GM12878 (cell line): Measurements from ENCODE around the gene TRIM38. TPM values are rescaled to one million over a fixed set of nuclear protein-coding genes. Genes with fewer than 3 reads are reported as not detected.

ENCODE experiments used
- ATAC-seq: fragments of 200-7000 bp; cut with Tn5 transposase; 3 replicates; pipeline ENCODE4 v1.9.1; 2020; ENCODE audit warnings: mild to moderate bottlenecking, moderate library complexity
- BruUV-seq: library from RNA; stranded (reverse); fragments of 400-500 nt; replicated peaks from 2 replicates; lab custom pipeline; 2021; lab: Mats Ljungman, UMichigan
- CTCF ChIA-PET: fragments of 300-600 bp; sonication (Branson Sonifier 250); formaldehyde crosslinking; extraction: SDS; loops from one replicate; lab custom pipeline; 2021; ENCODE audit warnings: inconsistent platforms; lab: Yijun Ruan, JAX
- POLR2A ChIA-PET: fragments of 350-600 bp; formaldehyde crosslinking; extraction: SDS; loops from one replicate; lab custom pipeline; 2021; ENCODE audit warnings: inconsistent platforms; lab: Charles Lee
- RAD21 ChIA-PET: fragments of 300-600 bp; sonication (Branson Sonifier 250); formaldehyde crosslinking; loops from one replicate; lab custom pipeline; 2023; ENCODE audit warnings: antibody characterized with exemption; ENCODE audit not compliant: unreplicated experiment; lab: Charles Lee
- SMC1A ChIA-PET: fragments of 300-600 bp; sonication (Branson Sonifier 250); formaldehyde crosslinking; loops from one replicate; lab custom pipeline; 2023; ENCODE audit not compliant: unreplicated experiment, uncharacterized antibody; lab: Charles Lee
- DNase-seq: peaks from one replicate; pipeline ENCODE4 v3.0.0-alpha.2; 2011; ENCODE audit warnings: low read depth, low spot score
- FAIRE-seq: peaks from 3 replicates; lab custom pipeline; 2011; peaks lifted over from hg19 to GRCh38; lab: Jason Lieb, UNC
- H2AFZ ChIP-seq: 2 replicates; pipeline ENCODE4 v1.6.0; 2011; ENCODE audit warnings: low read depth, low read length, control low read depth; ENCODE audit not compliant: control insufficient read depth
- H3K27ac ChIP-seq: 2 replicates; pipeline ENCODE4 v1.5.1; 2011; ENCODE audit warnings: control low read depth; ENCODE audit not compliant: control insufficient read depth, insufficient read depth
- H3K27me3 ChIP-seq, 2 experiments: replicated peaks in 1 of 2; 2 replicates each; pipeline versions ENCODE4 v1.6.0 to v1.6.1; 2011; ENCODE audit warnings: low read length in 1 of 2; ENCODE audit not compliant: control insufficient read depth in 2 of 2, insufficient read depth in 2 of 2
- H3K36me3 ChIP-seq, 2 experiments: 2 replicates each; pipeline ENCODE4 v1.5.1; 2011; ENCODE audit warnings: low read length in 1 of 2; ENCODE audit not compliant: control insufficient read depth in 2 of 2, insufficient read depth in 2 of 2
- H3K4me1 ChIP-seq: 2 replicates; pipeline ENCODE4 v1.6.1; 2011; ENCODE audit warnings: mild to moderate bottlenecking, low read length, moderate library complexity, mixed read lengths; ENCODE audit not compliant: control insufficient read depth, insufficient read depth
- H3K4me2 ChIP-seq: 2 replicates; pipeline ENCODE4 v1.6.0; 2011; ENCODE audit warnings: control low read depth; ENCODE audit not compliant: control insufficient read depth, insufficient read depth
- H3K4me3 ChIP-seq: fragments of 200-600 bp; sonication (generic); 2 replicates; pipeline ENCODE4 v1.5.1; 2016
- H3K79me2 ChIP-seq: 2 replicates; pipeline ENCODE4 v1.6.0; 2011; ENCODE audit warnings: low read length; ENCODE audit not compliant: control insufficient read depth, insufficient read depth
- H3K9ac ChIP-seq: 2 replicates; pipeline ENCODE4 v1.8.0; 2011; ENCODE audit warnings: low read length, control low read depth, mixed read lengths; ENCODE audit not compliant: control insufficient read depth, insufficient read depth
- H3K9me3 ChIP-seq: replicated peaks from 3 replicates; pipeline ENCODE4 v1.5.1; 2011; ENCODE audit warnings: mild to moderate bottlenecking, low read length; ENCODE audit not compliant: control insufficient read depth, insufficient read depth
- H4K20me1 ChIP-seq: 2 replicates; pipeline ENCODE4 v1.6.0; 2011; ENCODE audit not compliant: control insufficient read depth, insufficient read depth
- HCFC1 ChIP-seq: fragments of 150-350 bp; IDR thresholded peaks from 2 replicates; pipeline ENCODE4 v1.6.1; 2014; ENCODE audit warnings: low read length
- LARP7 ChIP-seq: fragments of 450-650 bp; IDR thresholded peaks from 2 replicates; pipeline ENCODE4 v1.6.1; 2017; ENCODE audit warnings: mild to moderate bottlenecking
- MEF2B ChIP-seq: fragments of 450-650 bp; IDR thresholded peaks from 2 replicates; pipeline ENCODE4 v1.6.1; 2018; ENCODE audit warnings: mild to moderate bottlenecking, moderate library complexity; ENCODE audit not compliant: partially characterized antibody, poor library complexity, severe bottlenecking
- NFIC ChIP-seq: IDR thresholded peaks from 2 replicates; pipeline ENCODE4 v1.6.1; 2012; ENCODE audit warnings: low read depth, mild to moderate bottlenecking, inconsistent platforms, low read length, moderate library complexity
- NR2C2 ChIP-seq: IDR thresholded peaks from 2 replicates; pipeline ENCODE4 v1.6.1; 2011; ENCODE audit warnings: borderline replicate concordance, low read depth; ENCODE audit not compliant: control insufficient read depth, insufficient read length
- PML ChIP-seq: IDR thresholded peaks from 2 replicates; pipeline ENCODE4 v1.6.1; 2012; ENCODE audit warnings: low read length, inconsistent platforms
- POLR2A ChIP-seq: IDR thresholded peaks from 2 replicates; pipeline ENCODE4 v1.6.1; 2011; ENCODE audit warnings: low read depth, mild to moderate bottlenecking, low read length
- POLR2AphosphoS5 ChIP-seq: IDR thresholded peaks from 2 replicates; pipeline ENCODE4 v1.6.1; 2011; ENCODE audit warnings: mild to moderate bottlenecking, low read length, inconsistent platforms
- SMAD1 ChIP-seq: fragments of 450-650 bp; IDR thresholded peaks from 2 replicates; pipeline ENCODE4 v1.6.1; 2018; ENCODE audit warnings: mild to moderate bottlenecking, low read depth; ENCODE audit not compliant: partially characterized antibody
- SRF ChIP-seq, 2 experiments: IDR thresholded peaks; 2 replicates each; pipeline ENCODE4 v1.6.1; 2011; ENCODE audit warnings: low read depth in 2 of 2, low read length in 2 of 2, mild to moderate bottlenecking in 1 of 2, moderate library complexity in 1 of 2
- WRNIP1 ChIP-seq: IDR thresholded peaks from 2 replicates; pipeline ENCODE4 v1.6.1; 2011; ENCODE audit warnings: low read depth, low read length, improper control_type of control experiment, borderline replicate concordance
- ZNF207 ChIP-seq: fragments of 450-650 bp; IDR thresholded peaks from 2 replicates; pipeline ENCODE4 v1.6.1; 2014; ENCODE audit warnings: antibody characterized with exemption, mild to moderate bottlenecking, borderline replicate concordance
- WGBS: methylation state at CpG from one replicate; pipeline ENCODE4 v1.1.6; 2016; ENCODE audit warnings: low lambda C conversion rate; ENCODE audit not compliant: insufficient replicate concordance, insufficient coverage; ENCODE audit errors: missing lambda C conversion rate; 5-methylcytosine and 5-hydroxymethylcytosine counted together
- in situ Hi-C: fragments of 300-500 bp; cut with MboI; formaldehyde crosslinking; loops from 9 replicates; pipeline ENCODE4 v1.14.3; 2018; ENCODE audit warnings: mixed read lengths
- intact Hi-C: fragments of 100-400 bp; cut with micrococcal nuclease; formaldehyde crosslinking; loops from one replicate; pipeline ENCODE4 v1.14.2; 2022; ENCODE audit not compliant: unreplicated experiment
- polyA plus RNA-seq, 11 experiments: library from polyadenylated mRNA; depleted of rRNA in 4 of 11; unstranded in 6 of 11; stranded (reverse) in 5 of 11; fragments of >200 nt; fragmentation: Nextera tagmentation in 4 of 11; fragmentation: Illumina TruSeq in 1 of 11; extraction: Ambion mirVana in 4 of 11; extraction: Trizol in 1 of 11; gene quantifications; 1 replicate in 1 of 11; 2 replicates in 10 of 11; pipeline versions ENCODE4 v1.2.1 to v1.2.3, GENCODE V29; 2011 to 2016; ENCODE audit warnings: inconsistent platforms in 2 of 11, missing spikeins in 2 of 11, low read depth in 1 of 11
- total RNA-seq, 4 experiments: library from RNA; depleted of rRNA in 3 of 4; stranded (reverse); fragments of >200 nt in 3 of 4; fragmentation: Illumina TruSeq in 1 of 4; extraction: Trizol in 1 of 4; gene quantifications; 2 replicates each; pipeline versions ENCODE4 v1.2.1 to v1.2.3, GENCODE V29; 2013 to 2021
- TF ChIP-seq, protein P1 (sequence below): IDR thresholded peaks from 2 replicates; pipeline ENCODE4 v1.6.1; 2011; ENCODE audit warnings: low read depth, low read length, improper control_type of control experiment, borderline replicate concordance
- TF ChIP-seq, protein P2 (sequence below): fragments of 450-650 bp; IDR thresholded peaks from 2 replicates; pipeline ENCODE4 v1.6.1; 2016; ENCODE audit warnings: mild to moderate bottlenecking
- TF ChIP-seq, protein P3 (sequence below): IDR thresholded peaks from 2 replicates; pipeline ENCODE4 v1.6.1; 2012; ENCODE audit warnings: low read depth, low read length, improper control_type of control experiment
- TF ChIP-seq, protein P4 (sequence below), 3 experiments: IDR thresholded peaks in 2 of 3; conservative IDR thresholded peaks in 1 of 3; 2 replicates each; pipeline ENCODE4 v1.5.1; 2011; ENCODE audit warnings: low read depth in 3 of 3, low read length in 3 of 3, mild to moderate bottlenecking in 3 of 3, control low read depth in 2 of 3, moderate library complexity in 2 of 3, inconsistent platforms in 1 of 3, mixed read lengths in 1 of 3; ENCODE audit not compliant: control insufficient read depth in 2 of 3, insufficient read depth in 1 of 3; ENCODE audit errors: extremely low read depth in 1 of 3

TRIM38 gene
- total and polyA plus RNA-seq, 10 of the 15 experiments (the other 5 are each of a cell fraction or from before 2014, with no cell fraction given), result 4.5 to 14.7 (median 11.1) TPM

DNA sequence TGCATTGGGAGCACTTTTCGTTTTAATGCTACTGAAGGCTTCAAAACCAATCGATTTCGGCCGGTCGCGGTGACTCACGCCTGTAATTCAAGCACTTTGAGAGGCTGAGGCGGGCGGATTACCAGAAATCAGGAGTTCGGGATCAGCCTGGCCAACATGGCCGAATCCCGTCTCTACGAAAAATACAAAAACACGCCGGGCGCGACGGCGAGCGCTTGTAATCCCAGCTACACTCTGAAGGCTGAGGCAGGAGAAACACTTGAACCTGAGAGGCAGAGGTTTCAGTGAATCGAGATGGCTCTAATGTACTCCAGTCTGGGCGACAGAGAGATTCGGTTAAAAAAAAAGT is 58.4 kb downstream of the TRIM38 start (continued):
- TF ChIP-seq, protein P1, sequence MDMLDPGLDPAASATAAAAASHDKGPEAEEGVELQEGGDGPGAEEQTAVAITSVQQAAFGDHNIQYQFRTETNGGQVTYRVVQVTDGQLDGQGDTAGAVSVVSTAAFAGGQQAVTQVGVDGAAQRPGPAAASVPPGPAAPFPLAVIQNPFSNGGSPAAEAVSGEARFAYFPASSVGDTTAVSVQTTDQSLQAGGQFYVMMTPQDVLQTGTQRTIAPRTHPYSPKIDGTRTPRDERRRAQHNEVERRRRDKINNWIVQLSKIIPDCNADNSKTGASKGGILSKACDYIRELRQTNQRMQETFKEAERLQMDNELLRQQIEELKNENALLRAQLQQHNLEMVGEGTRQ, result no peak

DNA sequence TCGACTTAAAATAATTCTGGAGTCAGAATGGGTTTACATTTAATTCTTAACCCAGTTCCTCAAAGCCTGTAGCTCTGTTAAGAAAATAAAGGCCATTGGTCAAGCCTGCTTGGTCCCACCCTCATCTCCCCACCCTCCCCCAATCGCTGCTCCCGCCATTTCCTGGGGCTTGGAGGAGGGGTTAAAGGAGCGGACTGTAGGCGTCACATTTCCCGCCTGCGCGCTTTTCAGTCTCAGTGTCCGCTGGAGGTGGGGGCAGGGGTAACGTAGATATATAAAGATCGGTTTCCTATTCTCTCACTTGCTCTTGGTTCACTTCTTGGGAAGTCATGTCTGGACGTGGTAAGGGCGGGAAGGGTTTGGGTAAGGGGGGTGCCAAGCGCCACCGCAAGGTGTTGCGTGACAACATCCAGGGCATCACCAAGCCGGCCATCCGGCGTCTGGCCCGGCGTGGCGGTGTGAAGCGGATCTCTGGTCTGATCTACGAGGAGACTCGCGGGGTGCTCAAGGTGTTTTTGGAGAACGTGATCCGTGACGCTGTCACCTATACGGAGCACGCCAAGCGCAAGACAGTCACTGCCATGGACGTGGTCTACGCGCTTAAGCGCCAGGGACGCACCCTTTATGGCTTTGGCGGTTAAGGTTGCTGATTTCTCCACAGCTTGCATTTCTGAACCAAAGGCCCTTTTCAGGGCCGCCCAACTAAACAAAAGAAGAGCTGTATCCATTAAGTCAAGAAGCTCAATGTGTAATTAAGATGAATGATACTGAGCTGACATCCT is 58.9 kb downstream of the TRIM38 start:
- POLR2A ChIA-PET, result interaction anchor here (0.6 to 4.2 kb wide), 20 partner anchors 9 to 1871 kb away, joined by 3 to 50 read pairs (median 4); partner anchors contain the start of gene TRIM38
- peak; percentile 92 for FAIRE-seq
- CTCF ChIA-PET, result interaction anchor here (0.7 to 12.3 kb wide), 9 partner anchors 10 to 301 kb away, joined by 3 to 117 read pairs (median 11); a partner anchor contains a TSS
- peak overlapping the region; percentile 60 for H2AFZ ChIP-seq
- peak overlapping the region; percentile 74 for H3K4me3 ChIP-seq
- no TSS peak for BruUV-seq
- peaks cover 7% of the 10 kb centered on the region for H3K9me3 ChIP-seq
- H3K4me2 ChIP-seq, result peak overlapping the region; percentile 70
- H3K36me3 ChIP-seq, result no peaks in the 10 kb centered on the region
- no peaks in the 10 kb centered on the region for H4K20me1 ChIP-seq
- RAD21 ChIA-PET, result interaction anchor here (0.6 to 4.2 kb wide), 16 partner anchors 11 to 228 kb away, joined by 3 to 53 read pairs (median 3); a partner anchor contains a TSS
- intact Hi-C loops (loop anchor here (10.0 kb wide), 1 partner anchor 1087 kb away; the partner anchor contains the start of gene RIPOR2), in situ Hi-C loops (no loop called here)
- WGBS, result under 1% methylated on average over 39 of the region's 39 CpGs
- DNase-seq, result peak; percentile 90
- SMC1A ChIA-PET, result interaction anchor here (0.9 to 4.4 kb wide), 14 partner anchors 10 to 655 kb away, joined by 3 to 36 read pairs (median 4); a partner anchor contains a TSS
- H3K27me3 ChIP-seq, result no peaks in the 10 kb centered on the region
- H3K27ac ChIP-seq, result peak overlapping the region; percentile 98
- peak overlapping the region; percentile 76 for H3K9ac ChIP-seq
- peak; percentile 83 for ATAC-seq
- H3K79me2 ChIP-seq, result no peaks in the 10 kb centered on the region
- H3K4me1 ChIP-seq, result peaks cover 8% of the 10 kb centered on the region
- TF ChIP-seq ZNF207, result peak; percentile 95
- TF ChIP-seq SMAD1, result peak; percentile 76
- TF ChIP-seq SRF (IDR thresholded peaks at IDR 0.05; ENCODE audit: low read depth in 2 of 2, low read length in 2 of 2), result no peak
- TF ChIP-seq, protein P2, sequence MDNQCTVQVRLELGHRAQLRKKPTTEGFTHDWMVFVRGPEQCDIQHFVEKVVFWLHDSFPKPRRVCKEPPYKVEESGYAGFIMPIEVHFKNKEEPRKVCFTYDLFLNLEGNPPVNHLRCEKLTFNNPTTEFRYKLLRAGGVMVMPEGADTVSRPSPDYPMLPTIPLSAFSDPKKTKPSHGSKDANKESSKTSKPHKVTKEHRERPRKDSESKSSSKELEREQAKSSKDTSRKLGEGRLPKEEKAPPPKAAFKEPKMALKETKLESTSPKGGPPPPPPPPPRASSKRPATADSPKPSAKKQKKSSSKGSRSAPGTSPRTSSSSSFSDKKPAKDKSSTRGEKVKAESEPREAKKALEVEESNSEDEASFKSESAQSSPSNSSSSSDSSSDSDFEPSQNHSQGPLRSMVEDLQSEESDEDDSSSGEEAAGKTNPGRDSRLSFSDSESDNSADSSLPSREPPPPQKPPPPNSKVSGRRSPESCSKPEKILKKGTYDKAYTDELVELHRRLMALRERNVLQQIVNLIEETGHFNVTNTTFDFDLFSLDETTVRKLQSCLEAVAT, result peak; percentile 95
- TF ChIP-seq MEF2B, result peak; percentile 54
- TF ChIP-seq, protein P3, sequence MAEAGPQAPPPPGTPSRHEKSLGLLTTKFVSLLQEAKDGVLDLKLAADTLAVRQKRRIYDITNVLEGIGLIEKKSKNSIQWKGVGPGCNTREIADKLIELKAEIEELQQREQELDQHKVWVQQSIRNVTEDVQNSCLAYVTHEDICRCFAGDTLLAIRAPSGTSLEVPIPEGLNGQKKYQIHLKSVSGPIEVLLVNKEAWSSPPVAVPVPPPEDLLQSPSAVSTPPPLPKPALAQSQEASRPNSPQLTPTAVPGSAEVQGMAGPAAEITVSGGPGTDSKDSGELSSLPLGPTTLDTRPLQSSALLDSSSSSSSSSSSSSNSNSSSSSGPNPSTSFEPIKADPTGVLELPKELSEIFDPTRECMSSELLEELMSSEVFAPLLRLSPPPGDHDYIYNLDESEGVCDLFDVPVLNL, result peak; percentile 75
- peak; percentile 96 for TF ChIP-seq POLR2AphosphoS5
- peak; percentile 35; the same call in 1 of the 2 replicates for TF ChIP-seq PML
- peak; percentile 40; the same call in 1 of the 2 replicates for TF ChIP-seq NFIC
- no peak for TF ChIP-seq NR2C2
- 0 out of 2 replicates have a peak, but pooled peaks have one; percentile 30 for TF ChIP-seq HCFC1
- TF ChIP-seq LARP7, result peak; percentile 84
- peak; percentile 94 for TF ChIP-seq POLR2A
- no peak for TF ChIP-seq WRNIP1
- TF ChIP-seq, protein P4, sequence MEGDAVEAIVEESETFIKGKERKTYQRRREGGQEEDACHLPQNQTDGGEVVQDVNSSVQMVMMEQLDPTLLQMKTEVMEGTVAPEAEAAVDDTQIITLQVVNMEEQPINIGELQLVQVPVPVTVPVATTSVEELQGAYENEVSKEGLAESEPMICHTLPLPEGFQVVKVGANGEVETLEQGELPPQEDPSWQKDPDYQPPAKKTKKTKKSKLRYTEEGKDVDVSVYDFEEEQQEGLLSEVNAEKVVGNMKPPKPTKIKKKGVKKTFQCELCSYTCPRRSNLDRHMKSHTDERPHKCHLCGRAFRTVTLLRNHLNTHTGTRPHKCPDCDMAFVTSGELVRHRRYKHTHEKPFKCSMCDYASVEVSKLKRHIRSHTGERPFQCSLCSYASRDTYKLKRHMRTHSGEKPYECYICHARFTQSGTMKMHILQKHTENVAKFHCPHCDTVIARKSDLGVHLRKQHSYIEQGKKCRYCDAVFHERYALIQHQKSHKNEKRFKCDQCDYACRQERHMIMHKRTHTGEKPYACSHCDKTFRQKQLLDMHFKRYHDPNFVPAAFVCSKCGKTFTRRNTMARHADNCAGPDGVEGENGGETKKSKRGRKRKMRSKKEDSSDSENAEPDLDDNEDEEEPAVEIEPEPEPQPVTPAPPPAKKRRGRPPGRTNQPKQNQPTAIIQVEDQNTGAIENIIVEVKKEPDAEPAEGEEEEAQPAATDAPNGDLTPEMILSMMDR (IDR thresholded peaks at IDR 0.05 in 2 of 3, conservative IDR thresholded peaks at IDR 0.05 in 1 of 3; ENCODE audit: control insufficient read depth in 2 of 3, extremely low read depth in 1 of 3, insufficient read depth in 1 of 3, low read depth in 3 of 3, low read length in 3 of 3), result no peak
